Epithelial cell of esophagus (primary cell): ENCODE measurements around the gene GPAM.

Source experiments
- DNase-seq: peaks from one replicate; pipeline ENCODE4 v3.0.0; 2010; ENCODE audit warnings: low read depth
- H3K4me3 ChIP-seq: 2 replicates; pipeline ENCODE4 v1.5.1; 2011; ENCODE audit warnings: mild to moderate bottlenecking, low read length, control low read depth
- TF ChIP-seq, protein P1 (sequence below): IDR thresholded peaks from 2 replicates; pipeline ENCODE4 v1.5.1; 2011; ENCODE audit warnings: low read depth, mild to moderate bottlenecking, low read length, control low read depth, inconsistent platforms; ENCODE audit not compliant: insufficient read depth; ENCODE audit errors: missing control alignments

GPAM gene

DNA sequence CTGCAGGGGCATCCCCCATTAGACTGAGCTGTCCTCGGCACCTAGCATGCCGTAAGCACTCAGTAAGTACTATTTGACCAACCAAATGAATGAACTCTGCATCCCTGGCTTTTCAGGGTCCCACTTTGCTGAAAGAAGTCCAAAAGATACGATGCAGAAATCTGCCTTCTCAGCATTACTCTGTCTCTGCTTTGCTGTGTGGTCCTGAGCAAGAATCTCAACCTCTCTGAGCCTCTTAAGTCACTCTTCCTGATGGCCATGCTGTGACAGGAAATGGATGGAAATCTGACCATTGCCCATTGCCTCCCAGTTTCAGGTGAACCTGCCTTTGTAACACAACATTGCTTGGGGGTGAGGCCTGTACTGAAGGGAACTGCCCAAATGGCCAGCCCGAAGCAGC lies 48.0 kb downstream of the GPAM start:
- no peak overlapping the region for H3K4me3 ChIP-seq
- TF ChIP-seq, protein P1, sequence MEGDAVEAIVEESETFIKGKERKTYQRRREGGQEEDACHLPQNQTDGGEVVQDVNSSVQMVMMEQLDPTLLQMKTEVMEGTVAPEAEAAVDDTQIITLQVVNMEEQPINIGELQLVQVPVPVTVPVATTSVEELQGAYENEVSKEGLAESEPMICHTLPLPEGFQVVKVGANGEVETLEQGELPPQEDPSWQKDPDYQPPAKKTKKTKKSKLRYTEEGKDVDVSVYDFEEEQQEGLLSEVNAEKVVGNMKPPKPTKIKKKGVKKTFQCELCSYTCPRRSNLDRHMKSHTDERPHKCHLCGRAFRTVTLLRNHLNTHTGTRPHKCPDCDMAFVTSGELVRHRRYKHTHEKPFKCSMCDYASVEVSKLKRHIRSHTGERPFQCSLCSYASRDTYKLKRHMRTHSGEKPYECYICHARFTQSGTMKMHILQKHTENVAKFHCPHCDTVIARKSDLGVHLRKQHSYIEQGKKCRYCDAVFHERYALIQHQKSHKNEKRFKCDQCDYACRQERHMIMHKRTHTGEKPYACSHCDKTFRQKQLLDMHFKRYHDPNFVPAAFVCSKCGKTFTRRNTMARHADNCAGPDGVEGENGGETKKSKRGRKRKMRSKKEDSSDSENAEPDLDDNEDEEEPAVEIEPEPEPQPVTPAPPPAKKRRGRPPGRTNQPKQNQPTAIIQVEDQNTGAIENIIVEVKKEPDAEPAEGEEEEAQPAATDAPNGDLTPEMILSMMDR = no peak
- DNase-seq = no peak

DNA sequence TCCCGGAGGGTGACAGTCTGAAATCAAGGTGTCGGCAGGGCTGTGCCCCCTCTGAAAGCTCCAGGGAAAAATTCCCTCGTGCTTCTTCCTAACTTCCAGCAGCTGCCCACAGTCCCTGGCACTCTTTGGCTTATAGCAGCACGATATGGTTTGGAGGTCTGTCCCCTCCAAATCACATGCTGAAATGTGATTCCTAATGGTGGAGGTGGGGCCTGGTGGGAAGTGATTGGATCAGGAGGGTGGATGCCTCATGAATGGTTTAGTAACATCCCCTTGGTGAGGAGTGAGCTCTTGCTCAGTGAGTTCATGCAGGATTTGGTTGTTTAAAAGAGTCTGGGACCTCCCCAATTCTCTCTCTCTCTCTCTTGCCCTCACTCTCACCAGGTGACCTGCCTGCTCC lies 51.1 kb downstream of the GPAM start:
- H3K4me3 ChIP-seq = no peak overlapping the region
- TF ChIP-seq, protein P1 = no peak
- no peak for DNase-seq

DNA sequence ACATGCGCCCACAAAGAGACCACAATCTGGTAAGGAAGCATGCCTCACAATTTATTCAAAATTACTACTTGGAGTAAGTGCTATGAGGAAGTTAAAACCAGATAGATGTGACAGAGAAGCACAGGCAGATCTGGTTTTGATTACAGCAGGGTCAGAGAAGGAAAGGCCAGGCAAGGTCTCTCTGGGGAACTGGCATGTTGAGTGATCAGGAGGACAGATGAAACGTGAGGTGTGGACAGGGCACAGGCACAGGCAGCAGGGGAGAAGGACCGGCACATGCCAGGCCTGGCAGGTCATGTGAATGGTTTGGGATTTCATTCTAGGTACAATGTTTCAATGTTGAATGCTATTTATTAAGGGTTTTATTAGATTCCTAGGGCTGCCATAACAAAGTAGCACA lies 51.6 kb downstream of the GPAM start:
- no peak for DNase-seq
- TF ChIP-seq, protein P1 = no peak
- H3K4me3 ChIP-seq = no peak overlapping the region

DNA sequence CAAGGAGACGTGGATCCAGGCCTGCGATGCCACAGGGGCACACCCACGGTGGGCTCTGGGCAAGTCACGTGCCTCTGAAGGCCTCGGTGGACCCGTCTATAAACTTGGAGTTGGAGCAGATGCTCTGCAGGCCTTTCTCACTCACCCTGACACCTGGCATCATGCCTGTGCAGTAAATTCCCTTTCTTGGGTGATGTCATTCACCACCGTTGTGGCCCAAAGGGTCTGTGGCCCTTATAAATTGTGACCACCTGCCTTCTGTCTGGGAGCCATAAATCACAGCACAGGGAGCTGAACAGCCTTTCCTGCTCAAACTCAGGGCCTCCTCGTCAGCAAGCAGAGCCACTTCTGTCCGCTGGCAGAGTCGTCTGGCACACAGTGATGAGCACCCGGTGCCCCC lies 52.2 kb downstream of the GPAM start:
- no peak overlapping the region for H3K4me3 ChIP-seq
- no peak for DNase-seq
- TF ChIP-seq, protein P1 = no peak

DNA sequence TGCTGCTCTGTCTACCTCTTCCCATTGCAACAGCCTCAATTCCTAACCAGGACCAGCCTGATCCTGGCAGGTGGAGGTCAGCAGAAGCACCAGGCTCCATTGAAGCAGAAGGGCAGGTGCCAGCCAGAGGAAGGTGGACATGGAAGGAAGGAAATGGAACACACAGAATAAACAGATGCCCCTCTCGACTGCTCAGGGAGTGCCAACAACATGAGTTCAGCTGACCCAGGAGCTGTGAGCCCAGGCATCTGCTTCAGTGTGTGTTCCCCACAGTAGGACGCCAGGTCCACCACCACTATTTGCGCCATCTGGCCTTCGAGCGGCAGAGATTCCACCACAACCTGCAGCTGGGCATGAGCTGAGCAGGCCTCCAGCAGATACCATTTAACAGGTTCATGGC lies 56.7 kb downstream of the GPAM start:
- TF ChIP-seq, protein P1 = no peak
- DNase-seq = no peak
- no peak overlapping the region for H3K4me3 ChIP-seq

DNA sequence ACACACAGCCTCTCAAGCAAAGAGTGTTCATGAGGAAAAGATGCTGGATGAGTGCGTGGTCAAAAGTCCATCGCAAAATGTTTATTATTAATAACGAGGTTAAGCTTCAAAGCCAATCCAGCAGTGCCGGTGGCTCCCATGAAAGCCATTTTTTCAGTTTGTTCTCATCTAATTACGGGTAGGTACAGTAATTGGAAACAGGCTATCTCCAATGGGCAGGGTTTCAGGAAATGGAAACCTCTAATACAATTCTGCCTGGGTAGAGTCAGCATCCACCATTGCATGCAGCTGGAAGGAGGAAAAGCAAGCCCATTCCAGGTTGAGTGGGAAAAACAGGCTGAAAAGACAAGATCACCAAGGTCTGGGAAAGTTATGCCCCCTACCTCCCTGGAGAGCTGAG lies 57.4 kb downstream of the GPAM start:
- H3K4me3 ChIP-seq = no peak overlapping the region
- TF ChIP-seq, protein P1 = no peak
- DNase-seq = no peak

DNA sequence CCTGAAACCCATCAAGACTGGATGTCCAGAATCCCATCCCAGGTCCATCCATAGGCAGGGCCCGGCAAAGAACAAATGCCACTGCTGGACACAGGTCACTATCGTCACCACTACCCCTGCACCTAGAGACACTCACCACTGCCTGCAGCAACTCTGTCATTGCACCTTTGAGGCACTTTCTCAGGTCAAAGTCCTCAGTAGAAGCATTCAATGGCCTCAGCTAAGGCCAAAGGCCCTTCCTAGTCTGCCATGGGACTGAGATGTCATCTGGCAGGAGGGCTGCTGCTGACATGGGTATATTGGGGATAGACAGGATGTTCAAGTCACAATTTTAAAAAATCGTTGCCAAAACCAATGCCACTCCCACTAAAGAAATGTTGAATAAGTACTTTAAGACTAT lies 58.7 kb downstream of the GPAM start:
- TF ChIP-seq, protein P1 = no peak
- no peak overlapping the region for H3K4me3 ChIP-seq
- no peak for DNase-seq
